Stimulated activated CD8-positive, alpha-beta memory T cell treated with anti-CD3 and anti-CD28 coated beads, Interleukin-12 subunit alpha, Interleukin-12 subunit beta, amount 100 ng/mL, for 1 hour (primary cell): ENCODE results near the gene MT1HL1.

Source experiments
- DNase-seq: peaks from one replicate; pipeline ENCODE4 v3.0.0-alpha.2; 2020; ENCODE audit warnings: low read depth

The MT1HL1 gene

DNA sequence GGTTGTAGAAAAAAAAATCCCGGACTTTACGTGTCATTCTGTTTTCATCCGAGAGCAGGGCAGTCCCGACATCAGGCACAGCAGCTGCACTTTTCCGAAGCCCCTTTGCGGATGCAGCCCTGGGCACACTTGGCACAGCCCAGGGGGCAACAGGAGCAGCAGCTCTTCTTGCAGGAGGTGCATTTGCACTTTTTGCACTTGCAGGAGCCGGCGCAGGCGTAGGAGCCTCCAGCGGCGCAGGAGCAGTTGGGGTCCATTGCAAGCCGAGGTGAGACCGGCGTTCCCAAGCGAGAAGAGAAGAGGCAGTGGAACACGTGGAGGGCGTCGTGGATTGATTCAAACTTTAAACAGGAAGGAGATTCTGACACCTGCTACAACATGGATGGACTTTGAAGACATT lies at the start of gene MT1HL1:
TSS of gene MT1HL1 (minus strand) at position 326 of the 400 bp plus-strand sequence. CDS start at position 257, 69 bp downstream.
- DNase-seq: no peak

DNA sequence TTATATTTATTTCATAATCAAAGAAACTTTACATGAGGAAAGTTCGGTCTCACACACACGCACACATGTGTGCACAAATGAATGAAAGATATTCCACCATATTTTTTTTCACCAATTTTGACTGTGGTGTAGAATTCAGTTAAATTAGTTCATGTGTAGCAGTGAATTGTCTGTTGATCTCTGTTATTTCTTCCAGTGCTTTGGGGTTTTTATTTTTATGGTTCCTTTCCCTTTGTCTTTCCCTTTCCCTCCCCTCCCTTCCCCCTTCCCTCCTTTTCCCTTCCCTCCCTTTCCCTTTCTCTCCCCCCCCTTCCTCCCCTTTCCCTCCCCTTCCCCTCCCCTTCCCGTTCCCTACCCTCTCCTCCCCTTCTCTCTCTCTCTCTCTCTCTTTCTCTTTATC lies 46.7 kb upstream of the MT1HL1 start:
- no peak for DNase-seq

DNA sequence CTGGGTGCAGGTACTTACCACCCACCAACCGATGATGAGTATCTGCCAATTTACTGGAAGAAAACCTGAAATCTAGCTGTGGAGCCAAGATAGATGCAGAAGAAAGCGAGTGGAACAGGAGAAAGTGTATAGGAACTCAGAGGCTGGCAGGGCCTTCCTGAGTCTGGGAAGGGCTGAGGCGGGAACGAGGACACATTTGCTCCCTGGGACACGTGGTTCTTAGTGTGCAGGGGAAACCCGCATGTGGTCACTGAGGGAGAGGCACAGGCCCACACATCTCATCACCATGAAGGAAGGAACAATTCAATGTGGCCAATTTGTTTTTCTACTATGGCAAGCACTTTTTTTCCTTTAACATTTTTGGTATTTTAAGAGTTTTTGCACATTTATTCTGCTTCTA lies 45.9 kb upstream of the MT1HL1 start:
- DNase-seq: no peak

DNA sequence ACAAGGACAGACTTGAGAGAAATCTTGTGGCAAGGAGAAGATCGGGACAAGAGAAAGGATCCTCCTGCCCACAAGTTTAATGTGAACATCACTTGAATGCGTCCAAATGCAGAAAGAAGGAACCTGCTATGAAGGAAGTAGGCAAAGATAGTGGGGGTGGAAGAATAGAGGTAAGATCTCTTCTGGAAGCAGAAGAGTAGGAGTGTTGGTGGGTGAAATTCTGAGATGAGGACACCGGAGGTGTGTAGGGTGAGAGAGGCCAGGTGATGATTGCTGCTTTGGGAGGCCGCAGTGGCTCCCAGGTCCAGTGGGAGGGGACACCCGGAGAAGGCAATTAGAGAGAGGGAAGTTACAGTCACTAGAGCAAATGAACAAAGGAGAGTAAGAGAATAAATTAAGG lies 44.6 kb upstream of the MT1HL1 start:
- DNase-seq: no peak

DNA sequence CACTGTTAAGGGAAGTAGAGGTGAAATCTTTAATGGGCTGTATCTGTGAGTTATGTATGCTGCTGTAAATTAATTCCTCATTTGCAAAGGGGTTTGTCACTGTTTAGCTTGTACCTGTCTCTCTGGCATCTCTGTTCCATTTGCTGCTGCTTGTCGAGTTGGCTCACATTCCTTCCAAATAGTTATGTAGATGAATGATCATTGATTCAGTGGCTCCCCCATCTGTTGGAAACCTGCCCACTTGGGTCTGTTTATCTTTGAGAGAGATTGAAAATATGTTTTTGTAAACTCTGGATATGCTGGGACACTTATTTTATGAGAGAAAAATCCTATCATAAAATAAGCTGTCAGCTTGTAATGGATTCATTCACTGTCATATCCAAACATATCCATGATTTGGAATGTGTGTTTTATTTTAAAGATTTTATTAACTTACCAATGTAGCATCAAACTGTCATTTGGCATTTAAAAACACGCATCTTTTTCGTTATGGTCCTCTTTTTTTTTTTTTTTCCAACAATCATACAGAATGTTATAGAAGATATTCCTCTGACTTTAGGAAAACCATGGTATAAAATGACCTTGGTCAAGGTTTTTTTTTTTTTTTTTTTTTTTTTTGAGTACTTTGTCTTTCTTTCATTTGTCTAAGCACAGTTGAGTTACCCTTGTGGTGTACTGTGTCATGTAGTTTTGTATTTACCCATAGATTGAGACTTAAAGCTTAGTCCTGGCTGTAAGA lies 41.2 kb upstream of the MT1HL1 start:
- no peak for DNase-seq

DNA sequence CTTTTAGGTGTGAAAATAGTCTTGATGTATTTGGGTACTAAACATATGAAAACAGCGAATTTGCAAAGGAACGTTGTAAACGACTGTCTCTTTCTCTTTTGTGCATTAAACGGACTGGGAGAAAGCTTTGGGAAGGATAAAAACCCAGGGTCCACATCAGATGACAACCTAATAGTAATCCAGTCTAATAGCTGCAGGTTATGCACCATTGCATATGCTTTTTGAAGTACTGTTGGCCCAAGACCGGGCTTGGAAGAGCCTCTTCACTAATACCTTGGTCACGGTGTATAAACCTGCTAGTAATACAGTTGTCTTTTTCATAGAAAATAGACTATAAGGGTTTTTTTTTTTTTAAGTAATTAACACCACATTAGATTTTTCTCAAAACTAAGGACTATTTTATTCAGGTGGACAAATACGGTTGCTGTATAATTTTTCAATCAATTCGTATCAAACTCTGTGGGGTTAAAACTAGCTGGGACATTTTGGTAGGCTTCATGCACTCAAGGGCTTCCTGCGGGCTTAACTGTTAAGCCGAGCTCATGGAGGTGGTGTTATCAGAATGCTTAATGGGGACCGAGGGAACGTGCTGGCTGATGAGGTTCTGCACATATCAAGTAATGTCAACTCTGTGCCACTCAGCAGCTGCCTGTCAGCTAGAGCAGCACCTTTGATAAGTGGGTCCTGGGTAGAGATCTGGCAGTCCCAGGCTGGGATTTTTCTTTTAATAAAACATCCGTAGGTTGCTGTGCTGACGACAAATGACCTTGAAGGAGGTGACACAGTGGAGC lies 39.8 kb upstream of the MT1HL1 start:
- DNase-seq: no peak

DNA sequence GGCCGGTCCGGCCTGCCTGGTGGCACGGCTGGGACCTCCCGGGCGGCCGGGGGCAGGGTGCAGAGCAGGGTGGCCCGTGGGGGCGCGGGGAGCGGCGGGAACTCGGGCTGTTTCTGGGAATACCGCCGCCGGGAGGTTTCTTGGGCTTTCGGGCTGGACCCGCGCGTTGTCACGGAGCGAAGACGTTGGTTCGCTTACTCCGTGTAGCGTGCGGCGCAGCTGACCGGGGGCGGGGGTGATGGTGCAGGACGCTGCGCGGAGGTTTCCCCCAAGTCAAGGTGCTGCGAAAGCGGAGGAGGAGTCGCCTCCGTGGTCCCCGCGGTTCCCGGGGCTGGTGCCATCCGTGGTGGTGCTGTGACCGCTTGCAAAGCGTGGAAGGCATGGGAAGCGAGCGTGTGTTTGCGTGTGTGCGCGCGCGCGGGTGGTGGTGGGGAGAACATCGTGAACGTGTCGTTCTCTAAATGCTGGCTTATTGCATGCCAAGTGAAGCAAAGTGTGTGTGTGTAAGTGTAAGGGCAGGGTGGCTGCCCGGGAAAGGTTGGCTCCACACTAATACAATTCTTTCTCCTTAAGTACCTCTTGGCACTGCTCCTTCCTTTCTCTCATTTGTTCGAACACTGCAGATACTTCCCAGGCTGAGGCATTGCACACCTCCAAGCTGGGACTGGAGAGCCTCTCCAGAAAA lies 38.8 kb upstream of the MT1HL1 start:
- DNase-seq: no peak

DNA sequence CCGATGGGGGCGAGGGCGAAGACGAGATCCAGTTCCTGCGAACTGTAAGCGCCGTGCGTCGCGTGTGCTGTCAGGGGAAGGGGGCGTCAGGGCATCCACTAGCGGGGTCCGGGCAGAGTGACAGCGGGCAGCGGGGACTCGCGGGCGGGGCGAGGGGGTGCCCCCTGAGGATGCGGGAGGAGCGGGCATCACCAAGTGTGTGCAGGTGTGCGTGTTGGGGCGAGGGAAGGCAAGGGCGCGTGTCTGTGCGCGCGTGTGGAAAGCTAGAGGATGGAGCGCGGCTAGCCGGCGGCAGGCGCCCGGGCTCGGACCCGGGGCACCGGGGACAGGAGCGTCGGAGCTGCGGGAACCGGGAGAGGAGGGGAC lies 38.3 kb upstream of the MT1HL1 start:
- DNase-seq: no peak

DNA sequence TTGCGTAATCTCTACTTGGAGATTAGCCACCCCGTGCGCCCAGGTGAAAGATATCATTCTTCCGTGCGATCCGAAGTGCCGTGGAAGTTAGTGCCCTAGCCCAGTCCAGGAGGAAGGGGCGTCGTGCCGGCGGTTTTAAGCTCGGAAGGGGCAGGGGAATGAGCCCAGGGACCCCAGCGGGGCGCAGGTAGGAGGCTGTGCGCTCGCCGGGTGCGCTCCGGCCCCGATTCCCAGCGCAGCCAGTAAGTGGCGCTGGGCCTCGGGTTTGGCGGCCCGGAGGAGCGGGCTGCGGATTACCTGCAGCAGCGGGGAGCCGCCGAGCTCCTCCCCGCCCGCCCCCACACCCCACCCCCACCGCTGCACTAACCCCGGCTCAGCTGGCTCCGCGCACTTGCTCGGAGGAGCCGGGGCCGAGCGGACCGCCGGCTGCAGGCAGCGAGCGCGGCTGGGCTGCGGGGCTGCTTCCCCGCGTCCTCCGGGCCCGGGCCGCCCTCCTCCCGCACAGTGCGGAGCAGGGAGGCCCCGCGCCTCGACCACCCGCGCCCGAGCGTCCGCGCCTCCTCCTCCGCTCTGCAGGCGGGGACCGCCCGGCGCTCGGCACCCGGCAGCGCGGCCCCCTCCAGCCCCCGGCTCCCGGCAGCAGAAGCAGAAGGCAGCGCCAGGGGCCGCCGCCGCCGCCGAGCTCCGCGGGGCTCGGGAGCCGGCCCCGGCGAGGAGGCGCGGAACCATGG lies 37.7 kb upstream of the MT1HL1 start, which contains the start of gene RYR2:
TSS of gene RYR2 (plus strand) at position 390 of the 731 bp plus-strand sequence. CDS start at position 728, 338 bp downstream.
- no peak for DNase-seq

DNA sequence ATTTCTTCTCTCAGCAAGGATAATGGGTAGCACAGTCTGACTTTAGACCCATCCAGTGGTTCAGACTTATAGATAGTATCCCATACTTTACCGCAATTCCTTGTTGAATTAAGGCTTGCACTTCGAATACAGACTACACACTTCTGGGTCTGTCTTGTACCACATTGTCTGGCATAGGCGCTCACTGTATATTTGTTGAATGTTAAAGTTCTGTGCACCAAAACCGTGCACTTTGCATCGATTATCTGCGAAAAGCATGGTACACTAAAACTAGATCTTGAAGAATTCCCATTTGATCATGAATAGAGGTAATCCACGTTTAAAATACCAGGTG lies 37.2 kb upstream of the MT1HL1 start:
- DNase-seq: no peak

DNA sequence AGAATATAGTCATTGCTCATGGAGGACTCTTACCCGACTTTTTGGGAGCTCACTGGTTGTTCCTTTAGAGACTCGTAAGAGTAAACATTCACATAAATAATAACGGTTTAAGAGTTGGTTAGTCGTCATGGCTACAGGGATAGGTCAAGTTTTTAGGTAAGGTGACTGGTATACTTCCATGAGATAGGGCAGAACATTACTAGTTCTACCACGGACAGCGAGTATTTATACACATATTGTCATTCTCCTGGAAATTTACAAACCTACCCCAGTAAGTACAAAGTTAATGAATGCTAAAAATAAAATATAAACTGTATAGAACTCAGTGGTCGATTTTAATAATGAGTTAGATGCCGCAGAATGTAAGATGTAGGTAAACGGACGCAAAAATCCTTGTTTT lies 36.6 kb upstream of the MT1HL1 start:
- DNase-seq: no peak

DNA sequence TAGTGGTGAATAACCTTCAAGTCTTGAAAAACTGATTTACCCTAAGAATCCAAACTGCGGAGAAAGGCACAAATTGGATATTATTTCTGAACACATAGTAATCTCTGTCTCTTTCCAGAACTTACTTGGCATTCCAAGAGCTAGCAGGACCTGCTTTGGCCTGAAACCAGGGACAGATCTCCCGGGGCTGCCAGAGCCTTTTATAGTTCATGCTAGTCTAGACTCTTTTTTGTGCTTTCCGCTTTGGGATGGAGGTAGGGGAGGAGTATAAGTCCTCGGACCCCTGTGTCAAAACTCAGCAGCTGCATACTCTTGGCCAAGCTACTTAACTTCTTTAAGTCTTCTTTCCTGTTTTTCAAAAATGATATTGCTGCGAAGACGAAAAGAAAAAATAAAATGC lies 34.0 kb upstream of the MT1HL1 start:
- DNase-seq: no peak

DNA sequence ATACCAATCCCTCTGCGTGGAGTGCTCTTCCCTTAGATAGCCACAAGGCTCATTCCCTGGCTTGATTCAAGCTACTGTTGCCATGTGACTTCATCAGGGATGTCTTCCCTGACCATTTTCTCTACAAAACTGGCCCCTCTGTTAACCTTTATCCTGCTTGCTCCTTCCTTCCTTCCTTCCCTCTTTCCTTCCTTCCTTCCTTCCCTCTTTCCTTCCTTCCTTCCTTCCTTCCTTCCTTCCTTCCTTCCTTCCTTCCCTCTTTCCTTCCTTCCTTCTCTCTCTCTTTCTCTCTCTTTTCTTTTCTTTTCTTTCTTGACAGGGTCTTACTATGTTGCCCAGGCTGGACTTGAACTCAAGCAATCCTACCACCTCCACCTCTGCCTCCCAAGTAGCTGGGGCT lies 31.5 kb upstream of the MT1HL1 start:
- no peak for DNase-seq

DNA sequence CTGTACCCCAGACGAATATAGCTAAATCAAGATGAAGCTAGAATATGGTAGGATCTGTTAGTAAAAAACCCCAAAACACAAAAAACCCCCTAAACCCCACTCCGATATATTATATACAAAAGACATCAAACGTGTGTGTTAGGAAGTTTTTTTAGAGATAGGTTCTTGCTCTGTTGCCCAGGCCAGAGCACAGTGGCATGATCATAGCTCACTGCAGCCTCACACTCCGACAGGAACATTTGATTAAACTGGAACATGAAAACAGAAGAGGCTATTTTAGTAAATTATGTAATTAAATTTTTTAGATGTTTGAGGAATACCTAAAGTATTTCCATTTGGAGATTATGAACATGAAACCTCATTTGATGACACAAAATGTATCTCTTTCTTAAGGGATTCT lies 29.6 kb upstream of the MT1HL1 start:
- DNase-seq: no peak

DNA sequence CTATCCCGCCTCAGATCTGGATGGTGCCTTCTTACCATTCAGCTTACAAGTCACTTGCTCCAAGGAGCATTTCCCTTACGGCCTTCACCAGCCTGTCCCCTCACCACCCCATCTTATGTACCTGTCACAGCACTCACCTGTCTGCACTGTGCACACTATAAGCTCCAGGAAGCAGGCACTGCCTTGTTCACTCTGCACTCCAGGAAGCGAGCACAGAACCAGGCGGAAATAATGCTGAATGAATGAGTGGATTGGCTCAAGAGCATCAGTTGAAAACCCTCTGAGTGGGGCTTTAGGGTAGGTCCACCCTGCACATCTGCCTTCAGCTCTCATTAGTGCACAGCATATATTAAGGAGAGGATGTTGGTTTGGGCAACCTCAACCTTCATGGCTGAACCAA lies 28.8 kb upstream of the MT1HL1 start:
- no peak for DNase-seq

DNA sequence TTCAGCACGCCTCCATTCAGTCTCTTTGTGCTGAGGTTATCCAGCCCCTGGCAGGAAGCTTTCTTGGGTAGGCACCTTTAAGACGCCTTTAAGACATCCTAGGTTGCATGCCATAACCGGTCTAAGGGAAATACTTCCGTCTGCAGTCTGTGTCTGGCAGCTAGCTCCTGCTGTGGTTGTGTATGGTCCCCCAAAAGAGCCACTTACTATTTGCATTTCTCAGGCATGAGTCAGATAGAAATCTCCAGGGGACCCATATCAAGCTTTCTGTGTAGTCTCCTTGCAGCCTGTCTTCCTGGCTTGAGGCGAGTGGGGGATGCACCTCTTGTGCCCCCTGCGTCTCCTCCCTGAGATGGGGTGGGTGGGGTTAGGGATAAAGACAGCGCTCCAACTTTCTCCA lies 27.8 kb upstream of the MT1HL1 start:
- DNase-seq: no peak

DNA sequence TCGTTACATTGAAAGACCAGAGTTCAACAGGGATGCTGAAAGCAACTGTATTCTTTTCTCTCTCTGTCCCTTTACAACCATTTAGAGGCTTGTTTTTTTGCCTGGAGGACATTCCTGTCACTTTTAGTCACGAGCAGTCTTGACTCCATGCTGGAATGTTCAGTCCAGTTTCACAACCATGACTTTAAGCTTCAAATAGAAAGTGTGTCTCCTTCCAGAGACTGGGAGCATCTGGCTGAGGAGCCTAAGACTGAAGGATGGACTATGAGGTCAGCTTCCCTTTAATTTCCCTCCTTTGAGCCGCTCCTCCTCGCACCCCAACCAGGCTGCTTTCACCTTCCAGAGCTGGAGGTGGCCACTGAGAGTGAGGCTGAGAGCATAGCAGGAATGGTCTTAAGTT lies 27.2 kb upstream of the MT1HL1 start:
- DNase-seq: no peak

DNA sequence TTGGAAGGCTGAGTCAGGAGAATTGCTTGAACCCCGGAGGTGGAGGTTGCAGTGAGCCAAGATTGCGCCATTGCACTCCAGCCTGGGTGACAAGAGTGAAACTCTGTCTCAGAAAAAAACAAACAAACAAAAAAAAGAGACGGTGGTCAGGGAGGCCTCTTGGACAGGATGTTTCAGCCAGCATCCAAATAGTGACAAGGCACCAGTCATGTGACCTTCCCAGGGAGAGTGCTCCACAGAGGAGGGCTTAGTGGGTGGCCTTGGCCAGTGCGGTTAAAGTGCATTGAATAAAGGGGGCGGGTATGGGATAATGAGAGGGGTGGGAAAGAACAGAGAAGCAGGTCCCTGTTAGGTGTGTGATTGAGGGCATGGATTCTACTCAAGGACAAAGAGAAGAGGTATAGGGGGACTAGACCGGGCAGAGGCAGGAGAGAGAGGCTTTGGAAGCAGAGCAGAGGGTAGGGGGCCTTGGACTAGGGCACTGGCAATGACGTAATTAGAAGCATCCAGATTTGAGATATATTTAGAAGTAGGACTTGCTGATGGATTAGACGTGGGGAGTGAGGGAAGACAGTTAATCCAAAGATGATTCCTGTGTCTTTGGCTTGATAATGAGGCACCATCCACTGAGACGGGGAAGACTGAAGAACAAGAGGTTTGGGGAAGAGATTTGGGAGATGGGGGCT lies 25.8 kb upstream of the MT1HL1 start:
- no peak for DNase-seq

DNA sequence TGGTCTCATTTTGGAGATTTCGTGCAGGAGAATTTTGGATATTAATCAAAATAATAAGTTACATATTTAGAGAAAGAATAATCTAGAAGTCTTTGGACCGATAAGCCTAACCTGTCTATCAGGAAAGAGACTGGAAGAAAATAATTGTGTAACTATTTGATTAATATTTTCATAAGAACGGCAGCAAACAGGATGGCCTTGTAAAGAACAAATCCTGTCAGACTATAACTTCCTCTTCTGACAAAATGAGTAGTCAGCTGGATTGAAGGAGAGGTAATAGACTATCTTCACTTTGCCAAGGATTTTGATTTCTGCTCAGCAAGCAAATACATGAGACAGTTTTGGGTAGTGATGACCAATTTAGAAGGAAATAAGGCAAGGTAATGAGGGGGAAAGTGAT lies 25.0 kb upstream of the MT1HL1 start:
- no peak for DNase-seq

DNA sequence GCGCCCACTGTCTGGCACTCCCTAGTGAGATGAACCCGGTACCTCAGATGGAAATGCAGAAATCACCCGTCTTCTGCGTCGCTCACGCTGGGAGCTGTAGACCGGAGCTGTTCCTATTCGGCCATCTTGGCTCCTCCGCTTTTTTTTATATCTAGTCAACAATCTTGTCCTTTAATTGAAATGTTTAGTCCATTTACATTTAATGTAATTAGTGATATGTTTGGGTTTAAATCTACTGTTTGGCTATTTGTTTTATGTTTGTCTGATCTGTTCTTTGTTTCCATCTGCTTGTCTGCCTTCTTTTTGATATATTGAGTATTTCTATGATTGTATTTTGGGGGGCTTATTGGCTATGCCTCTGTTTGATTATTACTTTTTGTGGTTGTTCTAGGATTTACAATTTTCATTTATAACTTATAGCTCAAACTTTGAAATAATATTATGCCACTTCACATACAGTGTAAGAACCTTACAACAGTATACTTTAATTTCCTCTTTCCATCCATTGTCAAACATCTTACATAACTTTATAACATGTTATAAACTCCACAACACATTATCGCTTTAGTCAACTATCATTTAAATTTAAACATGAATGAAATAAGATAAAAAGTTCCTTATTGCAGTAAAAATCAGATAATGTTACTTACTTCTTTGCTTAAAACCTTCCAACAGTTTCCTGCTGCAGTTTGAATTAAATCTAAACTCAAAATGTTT lies 21.3 kb upstream of the MT1HL1 start:
- no peak for DNase-seq

DNA sequence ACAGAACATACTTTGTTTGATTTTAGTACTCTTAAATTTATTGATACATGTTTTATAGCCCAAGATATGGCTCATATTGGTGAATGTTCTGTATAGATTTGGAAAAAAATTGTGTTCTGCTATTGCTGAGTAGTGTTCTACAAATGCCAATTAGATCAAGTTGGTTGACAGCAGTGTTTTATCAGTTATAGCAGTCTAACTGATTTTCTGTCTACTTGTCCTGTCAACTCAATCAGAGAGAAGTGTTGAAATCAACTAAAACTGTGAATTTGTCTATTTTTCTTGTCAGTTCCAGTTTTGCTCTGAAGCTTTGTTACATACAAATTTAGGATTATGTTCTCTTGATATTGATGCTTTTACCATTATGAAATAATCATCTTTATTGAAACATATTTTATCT lies 14.7 kb upstream of the MT1HL1 start:
- DNase-seq: no peak
